Epithelial cell of esophagus (primary cell): ENCODE data around the gene ATF6.

Source experiments
- DNase-seq: peaks from one replicate; pipeline ENCODE4 v3.0.0; 2010; ENCODE audit warnings: low read depth
- H3K4me3 ChIP-seq: 2 replicates; pipeline ENCODE4 v1.5.1; 2011; ENCODE audit warnings: mild to moderate bottlenecking, low read length, control low read depth
- CTCF ChIP-seq: IDR thresholded peaks from 2 replicates; pipeline ENCODE4 v1.5.1; 2011; ENCODE audit warnings: low read depth, mild to moderate bottlenecking, low read length, control low read depth, inconsistent platforms; ENCODE audit not compliant: insufficient read depth; ENCODE audit errors: missing control alignments

The ATF6 gene

GRCh38 chr1:161905269-161905884, 139.3 kb downstream of the ATF6 start:
- TF ChIP-seq CTCF = peak; percentile 71
- peak; percentile 71 for DNase-seq
- no peak overlapping the region for H3K4me3 ChIP-seq

- DNase-seq = no peak
- TF ChIP-seq CTCF = no peak
- H3K4me3 ChIP-seq = no peak overlapping the region
Observed at GRCh38 chr1:161907265-161907664, 141.1 kb downstream of the ATF6 start.

GRCh38 chr1:161908264-161908663, 142.1 kb downstream of the ATF6 start:
- no peak for DNase-seq
- TF ChIP-seq CTCF = no peak
- H3K4me3 ChIP-seq = no peak overlapping the region

- no peak for TF ChIP-seq CTCF
- H3K4me3 ChIP-seq = no peak overlapping the region
- no peak for DNase-seq
Observed at GRCh38 chr1:161910604-161911003, 144.5 kb downstream of the ATF6 start.

- H3K4me3 ChIP-seq = no peak overlapping the region
- DNase-seq = no peak
- no peak for TF ChIP-seq CTCF
Observed at GRCh38 chr1:161913482-161914140, 147.5 kb downstream of the ATF6 start.

- no peak for TF ChIP-seq CTCF
- no peak for DNase-seq
- no peak overlapping the region for H3K4me3 ChIP-seq
Observed at GRCh38 chr1:161914595-161914994, 148.5 kb downstream of the ATF6 start.

- no peak for TF ChIP-seq CTCF
- no peak for DNase-seq
- no peak overlapping the region for H3K4me3 ChIP-seq
Observed at GRCh38 chr1:161915051-161915503, 149.0 kb downstream of the ATF6 start.
